Thoracic aorta (tissue), 2 donors: Measurements from ENCODE around the gene BSN. TPM values are rescaled to one million over a fixed set of nuclear protein-coding genes. Genes with fewer than 3 reads are reported as not detected.

Experiments
- ATAC-seq: fragments of 150-250 bp; one replicate; pipeline ENCODE4 v1.8.0; 2017; ENCODE audit warnings: low read depth; ENCODE audit not compliant: insufficient number of reproducible peaks, low FRiP score
- DNase-seq: peaks from one replicate; pipeline ENCODE4 v3.0.0-alpha.2; 2020; ENCODE audit warnings: low spot score
- H3K27ac ChIP-seq, 2 donors: fragments of 200-600 bp; sonication (generic); 1 replicate in 1 of 2; 2 replicates in 1 of 2; pipeline ENCODE4 v1.5.1; 2016; ENCODE audit warnings: mild to moderate bottlenecking in 2 of 2, moderate library complexity in 2 of 2
- H3K27me3 ChIP-seq: fragments of 200-600 bp; sonication (generic); replicated peaks from 2 replicates; pipeline ENCODE4 v1.6.0; 2016; ENCODE audit warnings: mild to moderate bottlenecking; ENCODE audit not compliant: insufficient read depth
- H3K36me3 ChIP-seq: fragments of 200-600 bp; sonication (generic); one replicate; pipeline ENCODE4 v1.5.1; 2016
- H3K4me1 ChIP-seq, 2 donors: fragments of 200-600 bp; sonication (generic); 1 replicate in 1 of 2; 2 replicates in 1 of 2; pipeline versions ENCODE4 v1.5.1 to v1.6.0; 2016; ENCODE audit warnings: low read depth in 2 of 2, mild to moderate bottlenecking in 1 of 2; ENCODE audit not compliant: control insufficient read depth in 1 of 2
- H3K4me3 ChIP-seq: fragments of 200-600 bp; sonication (generic); 2 replicates; pipeline ENCODE4 v1.5.1; 2016; ENCODE audit warnings: mild to moderate bottlenecking
- H3K9me3 ChIP-seq: fragments of 200-600 bp; sonication (generic); 2 replicates; pipeline ENCODE4 v1.5.1; 2016
- CTCF ChIP-seq: fragments of 200-600 bp; sonication (generic); IDR thresholded peaks from one replicate; pipeline ENCODE4 v1.5.1; 2019; ENCODE audit warnings: antibody characterized with exemption
- total RNA-seq, 2 donors: library from RNA; depleted of rRNA; stranded (reverse); fragments of >200 nt; gene quantifications; one replicate each; pipeline versions ENCODE4 v1.1.0 to v1.2.3, GENCODE V29; 2016

The BSN gene
- total RNA-seq, 2 donors from 2014 or later, result 0.27 to 0.35 TPM

- Histone ChIP-seq H3K27me3 (no peaks in the 10 kb centered on the region), H3K4me1 (peaks cover 0 to 8% of the 10 kb centered on the region in 2 donors), H3K9me3 (no peaks in the 10 kb centered on the region), H3K4me3 (no peak overlapping the region), H3K36me3 (no peaks in the 10 kb centered on the region), H3K27ac (no peak overlapping the region)
- ATAC-seq (no peak), DNase-seq (no peak)
- no peak for TF ChIP-seq CTCF
These were observed 82.8 kb downstream of the BSN start for GRCh38 chr3:49636883-49637609.

- Histone ChIP-seq H3K9me3 (no peaks in the 10 kb centered on the region), H3K27ac (peak overlapping the region in 1 of 2 donors; percentile 10), H3K4me3 (no peak overlapping the region), H3K4me1 (peaks cover 0 to 8% of the 10 kb centered on the region in 2 donors), H3K27me3 (no peaks in the 10 kb centered on the region), H3K36me3 (no peaks in the 10 kb centered on the region)
- TF ChIP-seq CTCF, result no peak
- ATAC-seq, result peak; percentile 72
- DNase-seq, result no peak
These were observed 84.2 kb downstream of the BSN start for GRCh38 chr3:49638445-49638844.

GRCh38 chr3:49639551-49639950 lies 85.3 kb downstream of the BSN start:
- TF ChIP-seq CTCF, result no peak
- no peak for ATAC-seq
- Histone ChIP-seq H3K27me3 (no peaks in the 10 kb centered on the region), H3K36me3 (no peaks in the 10 kb centered on the region), H3K4me3 (no peak overlapping the region), H3K27ac (peak overlapping the region in 1 of 2 donors; percentile 32), H3K9me3 (no peaks in the 10 kb centered on the region), H3K4me1 (peaks cover 0 to 8% of the 10 kb centered on the region in 2 donors)
- no peak for DNase-seq

GRCh38 chr3:49641292-49641691 lies 87.0 kb downstream of the BSN start:
- no peak for TF ChIP-seq CTCF
- Histone ChIP-seq H3K9me3 (no peaks in the 10 kb centered on the region), H3K27me3 (no peaks in the 10 kb centered on the region), H3K4me3 (no peak overlapping the region), H3K4me1 (peaks cover 0 to 8% of the 10 kb centered on the region in 2 donors), H3K27ac (no peak overlapping the region), H3K36me3 (no peaks in the 10 kb centered on the region)
- ATAC-seq (no peak), DNase-seq (no peak)

GRCh38 chr3:49641921-49642707 lies 87.8 kb downstream of the BSN start:
- Histone ChIP-seq H3K9me3 (no peaks in the 10 kb centered on the region), H3K4me3 (no peak overlapping the region), H3K36me3 (no peaks in the 10 kb centered on the region), H3K27me3 (no peaks in the 10 kb centered on the region), H3K4me1 (peaks cover 0 to 8% of the 10 kb centered on the region in 2 donors), H3K27ac (no peak overlapping the region)
- no peak for DNase-seq
- TF ChIP-seq CTCF, result no peak
- no peak for ATAC-seq
